Lung (tissue), 12 donors: ENCODE results near the gene DOCK11. TPM values are rescaled to one million over a fixed set of nuclear protein-coding genes. Genes with fewer than 3 reads are reported as not detected.
"Not testable (repeated sequence)": the region's sequence is repeated elsewhere in the genome, so short reads cannot be mapped to it uniquely, and the experiment has no call there.

Source experiments
- ATAC-seq: fragments of 200-7000 bp; cut with Tn5 transposase; one replicate; pipeline ENCODE4 v1.9.1; 2020; ENCODE audit warnings: moderate number of reproducible peaks; ENCODE audit not compliant: insufficient read depth, low FRiP score
- DNase-seq, 3 donors: peaks; one replicate each; pipeline ENCODE4 v3.0.0-alpha.2; 2013 to 2017
- H3K27ac ChIP-seq, 2 donors: one replicate each; pipeline ENCODE4 v1.5.1; 2013; ENCODE audit warnings: mild to moderate bottlenecking in 2 of 2, moderate library complexity in 2 of 2, control low read depth in 1 of 2, inconsistent platforms in 1 of 2, low read depth in 1 of 2, low read length in 1 of 2
- H3K27me3 ChIP-seq, 3 donors: one replicate each; pipeline ENCODE4 v1.5.1; 2013; ENCODE audit warnings: low read length in 2 of 3; ENCODE audit not compliant: control insufficient read depth in 3 of 3, insufficient read depth in 3 of 3
- H3K36me3 ChIP-seq, 4 donors: one replicate each; pipeline ENCODE4 v1.5.1; 2013; ENCODE audit warnings: low read length in 4 of 4, mild to moderate bottlenecking in 1 of 4, moderate library complexity in 1 of 4; ENCODE audit not compliant: control insufficient read depth in 4 of 4, insufficient read depth in 4 of 4
- H3K4me1 ChIP-seq, 5 donors: one replicate each; pipeline ENCODE4 v1.5.1; 2013; ENCODE audit warnings: low read length in 5 of 5, mild to moderate bottlenecking in 2 of 5, moderate library complexity in 1 of 5; ENCODE audit not compliant: control insufficient read depth in 5 of 5, insufficient read depth in 5 of 5
- H3K4me3 ChIP-seq: one replicate; pipeline ENCODE4 v1.5.1; 2013; ENCODE audit warnings: mild to moderate bottlenecking, control low read depth, moderate library complexity
- H3K9ac ChIP-seq, 2 donors: one replicate each; pipeline ENCODE4 v1.5.1; 2013; ENCODE audit warnings: low read length in 2 of 2, control low read depth in 1 of 2; ENCODE audit not compliant: insufficient read depth in 1 of 2
- H3K9me3 ChIP-seq, 4 donors: one replicate each; pipeline ENCODE4 v1.5.1; 2013; ENCODE audit warnings: low read length in 3 of 4, mild to moderate bottlenecking in 1 of 4, moderate library complexity in 1 of 4; ENCODE audit not compliant: control insufficient read depth in 4 of 4, insufficient read depth in 3 of 4
- CTCF ChIP-seq: IDR thresholded peaks from 2 replicates; pipeline ENCODE4 v1.5.1; 2012; ENCODE audit warnings: mild to moderate bottlenecking; ENCODE audit errors: control extremely low read depth, extremely low read depth
- WGBS, 2 donors: extraction: QIAGEN DNeasy Blood & Tissue Kit; methylation state at CpG; one replicate each; pipeline ENCODE4 v1.1.7; 2013; 5-methylcytosine and 5-hydroxymethylcytosine counted together
- polyA plus RNA-seq, 2 donors: library from polyadenylated mRNA; stranded (reverse); fragments of 200-250 nt; gene quantifications; one replicate each; pipeline ENCODE4 v1.2.1, GENCODE V29; 2013
- total RNA-seq, 2 donors: library from RNA; depleted of rRNA in 1 of 2; stranded (reverse); fragments of >200 nt in 1 of 2; gene quantifications; one replicate each; pipeline ENCODE4 v1.2.1, GENCODE V29; 2014 to 2021
- donor health status: control.
- donor health status: control.
- donor health status: Bipolar disorder and iron deficiency.
- donor health status: healthy.
- donor health status: DM: yes; HTN: yes; CAD: no.

Gene DOCK11
- total and polyA plus RNA-seq, 4 donors = 16.0 to 32.0 (median 23.6) TPM

- WGBS, 2 donors = 58 to 65% methylated on average over 6 of the region's 6 CpGs
Measured at GRCh38 chrX:118474586-118474985, 21.0 kb upstream of the DOCK11 start.

GRCh38 chrX:118475903-118476302, 19.7 kb upstream of the DOCK11 start:
- Histone ChIP-seq H3K4me3 (no peak overlapping the region), H3K27ac (no peak overlapping the region), H3K36me3 (no peaks in the 10 kb centered on the region), H3K9ac (no peak overlapping the region), H3K27me3 (peaks cover 0 to 2% (median 0%) of the 10 kb centered on the region in 3 donors), H3K4me1 (no peaks in the 10 kb centered on the region), H3K9me3 (peaks cover 0 to 4% (median 1%) of the 10 kb centered on the region in 4 donors)
- WGBS, 2 donors = 77 to 95% methylated on average over 4 of the region's 4 CpGs
- no peak for ATAC-seq
- TF ChIP-seq CTCF = no peak
- no peak for DNase-seq

More at GRCh38 chrX:118474586-118474985, 21.0 kb upstream of the DOCK11 start:
- H3K36me3 ChIP-seq = no peaks in the 10 kb centered on the region
- H3K9ac ChIP-seq = no peak overlapping the region
- no peak for TF ChIP-seq CTCF
- H3K27ac ChIP-seq = no peak overlapping the region
- ATAC-seq = no peak
- peaks cover 0 to 5% (median 2%) of the 10 kb centered on the region in 4 donors for H3K9me3 ChIP-seq
- no peak overlapping the region for H3K4me3 ChIP-seq
- DNase-seq = peak in 1 of 3 donors; percentile 49
- no peaks in the 10 kb centered on the region for H3K4me1 ChIP-seq
- peaks cover 0 to 2% (median 0%) of the 10 kb centered on the region in 3 donors for H3K27me3 ChIP-seq

- ATAC-seq (no peak), DNase-seq (no peak)
- WGBS, 2 donors = 82 to 87% methylated on average over 1 of the region's 1 CpG
- H3K4me1 ChIP-seq = no peaks in the 10 kb centered on the region
- no peak overlapping the region for H3K9ac ChIP-seq
- TF ChIP-seq CTCF = no peak
- no peaks in the 10 kb centered on the region for H3K27me3 ChIP-seq
- no peaks in the 10 kb centered on the region for H3K36me3 ChIP-seq
- no peak overlapping the region for H3K27ac ChIP-seq
- no peaks in the 10 kb centered on the region for H3K9me3 ChIP-seq
- H3K4me3 ChIP-seq = no peak overlapping the region
Measured at GRCh38 chrX:118480172-118480571, 15.4 kb upstream of the DOCK11 start.

GRCh38 chrX:118482384-118482783, 13.2 kb upstream of the DOCK11 start:
- H3K36me3 ChIP-seq, H3K27ac ChIP-seq, DNase-seq, H3K9me3 ChIP-seq, H3K4me3 ChIP-seq, H3K4me1 ChIP-seq, H3K27me3 ChIP-seq, H3K9ac ChIP-seq, ATAC-seq: not testable (repeated sequence)
- 85 to 100% methylated on average over 4 of the region's 4 CpGs for WGBS, 2 donors
